Breast epithelium (tissue), 4 donors: Measurements from ENCODE around the gene HAGHL. TPM values are rescaled to one million over a fixed set of nuclear protein-coding genes. Genes with fewer than 3 reads are reported as not detected.

Source experiments
- DNase-seq, 2 donors: peaks; one replicate each; pipeline ENCODE4 v3.0.0-alpha.2; 2019; ENCODE audit warnings: low spot score in 2 of 2
- H3K27ac ChIP-seq, 2 donors: fragments of 200-600 bp; sonication (generic) in 1 of 2; one replicate each; pipeline ENCODE4 v1.5.1; 2016 to 2019; ENCODE audit warnings: mild to moderate bottlenecking in 1 of 2
- H3K27me3 ChIP-seq, 2 donors: fragments of 200-600 bp; sonication (generic) in 1 of 2; one replicate each; pipeline versions ENCODE4 v1.5.1 to v1.6.0; 2017 to 2019; ENCODE audit warnings: control low read depth in 1 of 2, mild to moderate bottlenecking in 1 of 2
- H3K36me3 ChIP-seq: fragments of 200-600 bp; one replicate; pipeline ENCODE4 v1.5.1; 2019
- H3K4me1 ChIP-seq, 2 donors: fragments of 200-600 bp; sonication (generic); one replicate each; pipeline ENCODE4 v1.5.1; 2016 to 2019; ENCODE audit warnings: control low read depth in 1 of 2
- H3K4me3 ChIP-seq, 3 donors: fragments of 200-600 bp; sonication (generic); 1 replicate in 2 of 3; 2 replicates in 1 of 3; pipeline ENCODE4 v1.5.1; 2016 to 2019; ENCODE audit warnings: mild to moderate bottlenecking in 3 of 3, moderate library complexity in 2 of 3
- H3K9me3 ChIP-seq, 2 donors: fragments of 200-600 bp; sonication (generic) in 1 of 2; one replicate each; pipeline ENCODE4 v1.5.1; 2016 to 2019; ENCODE audit warnings: control low read depth in 1 of 2
- POLR2A ChIP-seq: fragments of 450-650 bp; IDR thresholded peaks from one replicate; pipeline ENCODE4 v1.6.1; 2016; ENCODE audit warnings: antibody characterized with exemption, mild to moderate bottlenecking, moderate library complexity
- POLR2AphosphoS5 ChIP-seq, 3 donors: sonication (generic); formaldehyde crosslinking; IDR thresholded peaks; one replicate each; pipeline ENCODE4 v1.6.1; 2017; ENCODE audit warnings: antibody characterized with exemption in 3 of 3
- intact Hi-C: fragments of 100-400 bp; cut with DNase I; formaldehyde crosslinking; loops from one replicate; pipeline ENCODE4 v1.15.1; 2023; ENCODE audit warnings: low total_unique reads
- total RNA-seq, 3 donors: library from RNA; depleted of rRNA; stranded (reverse); fragments of >200 nt; gene quantifications; one replicate each; pipeline ENCODE4 v1.1.0, GENCODE V29; 2016
- TF ChIP-seq, protein P1 (sequence below), 3 donors: fragments of 450-650 bp; IDR thresholded peaks; one replicate each; pipeline ENCODE4 v1.5.1; 2016 to 2017; ENCODE audit warnings: antibody characterized with exemption in 3 of 3, mild to moderate bottlenecking in 3 of 3, moderate library complexity in 3 of 3

HAGHL gene
- total RNA-seq, 3 donors from 2014 or later = 4.3 to 7.5 (median 5.1) TPM

DNA sequence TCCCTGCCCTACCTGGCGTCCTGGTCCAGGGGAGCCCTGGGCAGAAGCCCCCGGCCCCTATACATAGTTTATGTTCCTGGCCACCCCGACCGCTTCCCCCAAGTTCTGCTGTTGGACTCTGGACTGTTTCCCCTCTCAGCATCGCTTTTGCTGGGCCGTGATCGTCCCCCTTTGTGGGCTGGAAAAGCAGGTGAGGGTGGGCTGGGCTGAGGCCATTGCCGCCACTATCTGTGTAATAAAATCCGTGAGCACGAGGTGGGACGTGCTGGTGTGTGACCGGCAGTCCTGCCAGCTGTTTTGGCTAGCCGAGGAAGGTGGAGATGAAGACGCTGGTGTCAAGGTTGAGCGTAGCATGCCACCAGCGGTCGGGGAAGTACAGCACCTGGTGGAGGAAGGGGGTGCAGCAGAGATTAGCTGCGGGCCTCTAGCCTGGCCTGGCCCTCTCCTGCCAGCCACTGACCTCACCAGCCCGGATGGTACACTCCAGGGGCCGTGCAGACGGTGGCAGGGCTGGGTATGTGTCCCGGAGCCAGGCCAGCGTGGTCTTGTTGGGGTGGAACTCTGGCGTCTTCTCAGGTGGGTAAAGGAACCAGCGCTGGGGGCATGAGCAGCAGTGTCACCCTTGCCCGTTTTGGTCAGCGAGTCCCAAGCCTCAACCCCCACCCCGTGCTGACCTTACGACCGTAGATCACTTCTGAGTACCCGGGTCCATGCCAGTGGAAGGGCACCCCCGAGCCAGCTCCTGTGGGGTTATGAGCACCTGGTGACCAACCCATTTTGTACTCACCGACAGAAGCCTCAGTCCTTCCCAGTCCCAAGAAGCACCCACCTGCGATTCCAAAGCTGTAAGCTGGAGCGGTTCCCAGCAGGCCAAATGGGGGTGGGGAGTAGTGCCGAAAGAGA lies 44.2 kb upstream of the HAGHL start:
- H3K27ac ChIP-seq = no peak overlapping the region
- no peaks in the 10 kb centered on the region for H3K27me3 ChIP-seq
- peak overlapping the region in 2 of 3 donors; percentile 76 to 90 for H3K4me3 ChIP-seq
- TF ChIP-seq, protein P1, sequence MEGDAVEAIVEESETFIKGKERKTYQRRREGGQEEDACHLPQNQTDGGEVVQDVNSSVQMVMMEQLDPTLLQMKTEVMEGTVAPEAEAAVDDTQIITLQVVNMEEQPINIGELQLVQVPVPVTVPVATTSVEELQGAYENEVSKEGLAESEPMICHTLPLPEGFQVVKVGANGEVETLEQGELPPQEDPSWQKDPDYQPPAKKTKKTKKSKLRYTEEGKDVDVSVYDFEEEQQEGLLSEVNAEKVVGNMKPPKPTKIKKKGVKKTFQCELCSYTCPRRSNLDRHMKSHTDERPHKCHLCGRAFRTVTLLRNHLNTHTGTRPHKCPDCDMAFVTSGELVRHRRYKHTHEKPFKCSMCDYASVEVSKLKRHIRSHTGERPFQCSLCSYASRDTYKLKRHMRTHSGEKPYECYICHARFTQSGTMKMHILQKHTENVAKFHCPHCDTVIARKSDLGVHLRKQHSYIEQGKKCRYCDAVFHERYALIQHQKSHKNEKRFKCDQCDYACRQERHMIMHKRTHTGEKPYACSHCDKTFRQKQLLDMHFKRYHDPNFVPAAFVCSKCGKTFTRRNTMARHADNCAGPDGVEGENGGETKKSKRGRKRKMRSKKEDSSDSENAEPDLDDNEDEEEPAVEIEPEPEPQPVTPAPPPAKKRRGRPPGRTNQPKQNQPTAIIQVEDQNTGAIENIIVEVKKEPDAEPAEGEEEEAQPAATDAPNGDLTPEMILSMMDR (IDR thresholded peaks at IDR 0.05) = no peak
- no peak for TF ChIP-seq POLR2AphosphoS5 (IDR thresholded peaks at IDR 0.05)
- no peak for TF ChIP-seq POLR2A
- no peaks in the 10 kb centered on the region for H3K9me3 ChIP-seq
- H3K36me3 ChIP-seq = no peaks in the 10 kb centered on the region
- no peak for DNase-seq
- peaks cover 17 to 37% of the 10 kb centered on the region in 2 donors for H3K4me1 ChIP-seq
- intact Hi-C loops = no loop called here

DNA sequence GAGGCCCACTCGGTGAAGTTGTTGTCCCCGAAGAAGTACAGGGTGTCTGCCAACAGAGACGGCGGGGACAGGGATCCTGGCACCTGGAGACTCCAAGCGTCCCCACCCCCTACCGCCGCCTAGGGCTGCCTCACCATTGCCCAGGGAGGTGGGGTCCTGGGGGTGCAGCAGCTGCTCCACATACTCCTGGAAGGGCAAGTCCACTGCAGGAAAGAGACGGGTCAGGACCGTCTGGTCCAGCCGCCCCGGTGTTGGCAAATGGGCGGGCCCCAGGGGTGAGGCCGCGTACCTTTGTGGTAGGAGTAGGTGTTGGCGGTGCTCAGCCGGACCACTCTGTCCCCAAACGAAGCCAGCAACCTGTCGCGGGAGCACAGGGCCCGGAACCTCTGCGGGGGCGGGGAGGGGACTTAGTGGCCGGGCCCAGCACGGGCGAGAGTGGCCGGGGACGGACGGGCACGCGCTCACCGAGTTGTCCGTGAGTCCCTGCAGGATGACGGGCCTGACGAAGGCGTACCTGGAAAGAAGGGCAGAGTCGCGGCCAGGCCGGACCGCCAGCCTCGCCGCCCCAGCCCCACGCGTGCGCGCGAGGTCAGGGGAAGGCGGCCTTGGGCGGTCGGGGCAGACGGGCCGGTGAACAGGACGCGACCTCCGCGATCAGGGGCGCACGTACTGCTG lies 43.4 kb upstream of the HAGHL start:
- no peaks in the 10 kb centered on the region for H3K27me3 ChIP-seq
- DNase-seq = no peak
- peak overlapping the region; percentile 79 to 93 for H3K27ac ChIP-seq
- TF ChIP-seq POLR2AphosphoS5 (IDR thresholded peaks at IDR 0.05) (no peak), POLR2A (no peak)
- TF ChIP-seq, protein P1 (IDR thresholded peaks at IDR 0.05) = no peak
- peak overlapping the region; percentile 62 to 90 (median 76) for H3K4me3 ChIP-seq
- H3K9me3 ChIP-seq = no peaks in the 10 kb centered on the region
- peaks cover 17 to 37% of the 10 kb centered on the region in 2 donors for H3K4me1 ChIP-seq
- intact Hi-C loops = no loop called here
- H3K36me3 ChIP-seq = no peaks in the 10 kb centered on the region

DNA sequence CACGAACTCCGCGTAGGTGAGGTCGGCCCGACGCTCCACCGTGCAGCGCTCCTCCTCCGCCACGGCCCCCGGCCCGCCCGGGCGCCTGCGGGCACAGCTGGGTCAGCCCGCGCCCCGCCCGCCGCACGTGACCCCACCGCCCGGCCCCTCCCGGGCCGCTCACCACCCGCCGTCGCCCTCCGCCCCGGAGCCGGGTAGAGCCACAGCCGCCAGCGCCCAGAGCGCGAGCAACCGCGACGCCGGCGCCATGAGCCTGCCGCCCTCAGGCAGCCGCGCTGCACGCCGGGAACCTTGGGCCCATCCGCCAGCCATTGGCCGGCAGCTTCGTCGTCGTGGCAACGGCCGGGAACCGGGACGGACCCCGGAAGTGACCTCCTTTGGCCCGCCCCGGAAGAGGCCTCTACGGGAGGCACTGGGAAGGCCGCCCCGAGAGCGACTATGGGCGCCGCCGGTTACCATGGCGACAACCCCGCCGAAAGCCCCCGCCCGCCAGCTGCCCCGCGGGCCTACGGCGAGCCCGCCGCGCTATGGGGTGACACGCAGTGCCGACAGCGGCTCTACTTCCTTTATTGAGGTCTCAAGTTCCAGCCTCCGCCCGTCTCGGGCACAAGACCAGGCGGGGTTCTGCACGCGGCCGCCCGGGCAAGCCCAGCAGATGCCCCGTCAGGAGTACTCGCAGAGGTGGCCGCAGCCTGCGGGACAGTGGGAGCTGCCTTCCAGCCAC lies 42.7 kb upstream of the HAGHL start, which contains the start of gene JMJD8:
Gene JMJD8 (minus strand): TSS at position 264 of the 724 bp plus-strand sequence. CDS start 15 bp downstream, at position 249.
- TF ChIP-seq POLR2AphosphoS5 (IDR thresholded peaks at IDR 0.05) = peak; percentile 69 to 89 (median 80)
- TF ChIP-seq POLR2A = peak; percentile 38
- TF ChIP-seq, protein P1 (IDR thresholded peaks at IDR 0.05) = no peak
- intact Hi-C loops = no loop called here
- Histone ChIP-seq H3K9me3 (no peaks in the 10 kb centered on the region), H3K27me3 (no peaks in the 10 kb centered on the region), H3K4me3 (peak within 1 kb of the TSS; percentile 62 to 90 (median 76)), H3K4me1 (peaks cover 21 to 37% of the 10 kb centered on the region in 2 donors), H3K36me3 (no peaks in the 10 kb centered on the region), H3K27ac (peak within 1 kb of the TSS; percentile 79 to 93)
- DNase-seq = peak; percentile 95 to 97

DNA sequence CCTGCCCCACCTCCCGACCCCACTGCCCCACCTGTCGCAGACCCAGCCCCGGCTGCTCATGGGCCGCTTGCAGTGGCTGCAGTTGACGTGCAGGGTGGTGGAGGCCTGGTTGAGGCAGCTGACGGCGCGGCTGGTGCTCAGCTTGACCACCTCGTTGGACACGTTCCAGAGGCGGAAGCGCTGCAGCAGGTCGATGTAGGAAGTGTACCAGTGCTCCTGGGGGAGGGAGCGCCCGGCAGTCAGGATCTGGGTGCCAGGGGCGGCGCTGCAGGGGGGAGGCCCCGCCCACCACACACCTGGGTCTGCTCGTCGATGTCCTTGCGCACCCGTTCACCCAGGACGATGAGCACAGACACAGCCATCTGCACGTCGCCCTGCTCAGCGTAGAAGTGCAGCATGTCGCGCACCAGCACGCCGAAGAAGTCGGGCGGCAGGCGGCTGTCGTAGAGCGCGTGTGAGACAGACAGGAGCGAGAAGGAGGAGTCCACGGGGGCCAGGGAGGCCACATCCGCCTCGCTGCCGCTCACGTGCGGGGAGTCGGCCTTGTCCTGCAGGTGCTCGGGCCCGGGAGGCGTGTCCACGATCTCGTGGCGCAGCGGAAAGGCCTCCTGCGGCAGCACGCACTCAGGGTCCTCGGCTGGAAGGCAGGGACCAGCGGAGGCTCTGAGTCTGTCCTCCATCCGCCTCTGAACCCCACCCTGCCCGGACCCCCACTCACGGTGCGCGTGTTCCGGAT lies 41.8 kb upstream of the HAGHL start:
- intact Hi-C loops = no loop called here
- H3K36me3 ChIP-seq = no peaks in the 10 kb centered on the region
- peaks cover 27 to 43% of the 10 kb centered on the region in 2 donors for H3K4me1 ChIP-seq
- H3K9me3 ChIP-seq = no peaks in the 10 kb centered on the region
- no peaks in the 10 kb centered on the region for H3K27me3 ChIP-seq
- H3K27ac ChIP-seq = peak overlapping the region; percentile 79 to 93
- H3K4me3 ChIP-seq = peak overlapping the region; percentile 62 to 90 (median 76)
- DNase-seq = no peak
- TF ChIP-seq, protein P1 (IDR thresholded peaks at IDR 0.05) = no peak
- TF ChIP-seq POLR2AphosphoS5 (IDR thresholded peaks at IDR 0.05) (no peak), POLR2A (no peak)
